HG03520 (cell line): Measurements from ENCODE around the gene WDFY3.

Experiments used
- ATAC-seq: cut with Tn5 transposase; IDR thresholded peaks from one replicate; pipeline ENCODE4 v1.9.1; 2021; ENCODE audit warnings: mild to moderate bottlenecking, moderate library complexity; ENCODE audit not compliant: unreplicated experiment

WDFY3 gene

GRCh38 chr4:84800256-84800655, 166.2 kb downstream of the WDFY3 start:
- no peak for ATAC-seq

DNA sequence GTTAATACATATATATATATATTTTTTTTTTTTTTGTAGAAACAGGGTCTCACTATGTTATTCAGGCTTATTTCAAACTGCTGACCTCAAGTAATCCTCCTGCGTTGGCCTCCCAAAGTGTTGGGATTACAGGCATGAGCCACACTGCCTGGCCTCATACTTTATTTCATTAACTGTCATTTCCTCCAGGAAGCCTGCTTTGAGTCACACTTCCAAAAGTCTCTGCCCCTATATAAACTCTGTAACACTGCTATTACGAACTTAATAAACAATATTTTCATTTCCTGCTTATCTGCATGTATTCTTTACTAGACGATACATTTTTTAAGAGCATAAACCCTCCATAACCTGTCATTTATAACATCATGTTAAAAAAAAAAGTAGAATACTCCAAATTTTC, 167.2 kb downstream of the WDFY3 start:
- no peak for ATAC-seq

GRCh38 chr4:84796394-84796793, 170.1 kb downstream of the WDFY3 start:
- no peak for ATAC-seq

DNA sequence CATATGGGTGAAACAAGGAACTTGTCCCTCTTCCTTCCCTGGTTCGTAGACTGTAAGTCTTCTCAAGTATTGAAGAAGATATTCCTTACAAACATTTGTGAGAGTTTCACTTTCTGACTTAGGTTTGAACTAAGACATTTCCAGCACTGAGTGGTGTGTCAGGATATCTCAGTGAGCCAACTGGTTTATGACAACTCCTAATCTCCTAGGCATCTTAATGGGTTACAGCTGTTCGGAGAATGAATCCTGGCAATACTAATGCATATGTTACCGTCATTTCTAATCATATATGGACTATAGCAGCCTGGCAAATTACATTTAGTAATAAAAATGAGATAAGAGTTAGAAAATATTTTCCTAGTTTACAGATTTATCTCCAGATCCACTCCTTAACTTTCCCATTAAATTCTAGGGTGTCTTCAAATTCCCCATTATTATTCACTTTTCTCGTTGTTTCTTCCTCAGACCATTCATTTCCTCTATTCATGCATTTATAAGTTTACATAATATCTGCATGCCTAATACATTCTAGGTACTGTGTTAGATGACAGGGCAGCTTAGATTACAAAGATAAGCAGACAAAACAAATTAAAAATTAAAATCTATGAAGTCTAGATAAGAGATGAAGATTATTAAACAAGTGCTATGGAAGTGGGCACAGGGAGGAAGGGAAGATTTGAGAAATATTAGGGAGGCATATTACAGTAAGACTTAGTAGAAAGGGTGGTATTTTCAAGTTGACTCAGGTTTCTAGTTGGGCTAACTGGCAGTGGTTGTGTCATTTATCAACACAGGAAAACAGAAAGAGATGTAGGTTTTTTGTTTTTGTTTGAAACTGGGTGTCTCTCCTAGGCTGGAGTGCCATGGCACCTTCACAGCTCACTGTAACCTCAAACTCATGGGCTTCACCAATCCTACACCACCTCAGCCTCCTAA, 173.9 kb downstream of the WDFY3 start:
- no peak for ATAC-seq

- ATAC-seq, result no peak
Observed at GRCh38 chr4:84790769-84791565, 175.5 kb downstream of the WDFY3 start.

DNA sequence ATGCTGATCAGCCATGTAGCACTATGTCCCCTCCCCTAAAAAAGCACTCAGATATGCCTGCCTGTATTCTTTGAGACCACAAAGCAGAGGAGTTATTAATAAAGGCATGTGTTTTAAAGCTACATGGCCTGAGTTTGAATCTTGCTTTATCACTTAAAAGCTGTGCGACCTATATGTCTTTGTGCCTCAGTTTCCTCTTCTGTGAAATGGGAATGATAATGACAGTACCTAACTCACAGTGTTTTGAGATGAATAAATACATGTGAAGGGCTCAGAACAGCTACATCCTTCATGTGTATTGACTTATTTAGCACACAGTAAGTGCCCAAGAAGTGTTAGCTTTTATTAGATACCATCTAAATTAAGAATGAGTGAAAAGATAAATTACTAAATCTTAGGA, 180.0 kb downstream of the WDFY3 start:
- no peak for ATAC-seq

- no peak for ATAC-seq
Observed at GRCh38 chr4:84782517-84782916, 184.0 kb downstream of the WDFY3 start.

- ATAC-seq, result no peak
Observed at GRCh38 chr4:84780719-84781118, 185.8 kb downstream of the WDFY3 start.

DNA sequence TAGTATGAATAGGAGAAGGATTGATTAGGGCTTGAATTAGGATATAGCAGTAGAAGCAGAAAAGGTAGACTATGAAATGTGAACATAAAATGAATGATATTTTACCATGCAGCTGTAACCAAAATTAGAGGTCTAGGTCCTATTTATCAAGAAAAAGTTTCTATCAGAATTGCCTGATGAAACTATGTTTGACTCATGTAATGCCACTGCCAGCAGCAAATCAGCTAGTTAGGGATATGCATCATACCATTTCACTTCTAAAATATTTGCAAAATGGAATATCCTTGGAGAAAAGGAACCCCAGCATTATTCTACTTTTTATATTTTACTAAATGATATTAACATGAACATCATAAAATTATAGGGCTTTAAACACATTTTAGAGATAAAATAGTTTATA, 188.4 kb downstream of the WDFY3 start:
- no peak for ATAC-seq

DNA sequence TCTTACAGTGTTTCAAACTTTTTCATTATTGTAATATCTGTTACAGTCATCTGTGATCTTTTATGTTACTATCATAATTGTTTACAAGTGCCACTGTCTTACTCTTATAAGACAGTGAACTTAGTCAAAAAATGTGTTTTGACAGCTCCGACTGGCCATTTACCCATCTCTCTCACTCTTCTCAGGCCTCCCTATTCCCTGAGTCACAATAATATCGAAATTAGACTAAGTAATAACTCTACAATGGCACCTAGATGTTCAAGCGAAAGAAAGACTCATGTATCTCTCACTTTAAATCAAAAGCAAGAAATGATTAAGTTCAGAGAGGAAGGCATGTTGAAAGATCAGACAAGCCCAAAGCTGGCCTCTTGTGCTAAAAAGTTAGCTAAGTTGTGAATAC, 199.3 kb downstream of the WDFY3 start:
- ATAC-seq, result no peak

GRCh38 chr4:84753321-84753972, 213.0 kb downstream of the WDFY3 start:
- ATAC-seq, result no peak

GRCh38 chr4:84751707-84752106, 214.8 kb downstream of the WDFY3 start:
- ATAC-seq, result no peak

DNA sequence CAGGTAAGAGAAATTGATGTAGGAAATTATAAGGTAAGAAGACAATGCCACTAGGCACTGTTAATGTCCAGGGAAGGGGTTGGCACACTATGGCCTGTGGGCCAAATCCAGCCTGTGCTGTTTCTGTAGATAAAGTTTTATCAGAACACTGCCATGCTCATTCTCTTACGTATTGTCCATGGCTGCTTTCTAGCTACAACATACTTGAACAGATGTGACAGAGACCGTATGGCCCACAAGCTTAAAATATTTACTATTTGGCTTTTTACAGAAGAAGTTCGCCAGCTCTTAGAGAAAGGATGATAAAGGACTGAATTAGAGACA, 215.6 kb downstream of the WDFY3 start:
- no peak for ATAC-seq

- ATAC-seq, result peak; percentile 68
Observed at GRCh38 chr4:84750260-84750959, 216.1 kb downstream of the WDFY3 start.

GRCh38 chr4:84740057-84740456, 226.4 kb downstream of the WDFY3 start:
- ATAC-seq, result no peak

GRCh38 chr4:84738622-84739021, 227.9 kb downstream of the WDFY3 start:
- ATAC-seq, result no peak

DNA sequence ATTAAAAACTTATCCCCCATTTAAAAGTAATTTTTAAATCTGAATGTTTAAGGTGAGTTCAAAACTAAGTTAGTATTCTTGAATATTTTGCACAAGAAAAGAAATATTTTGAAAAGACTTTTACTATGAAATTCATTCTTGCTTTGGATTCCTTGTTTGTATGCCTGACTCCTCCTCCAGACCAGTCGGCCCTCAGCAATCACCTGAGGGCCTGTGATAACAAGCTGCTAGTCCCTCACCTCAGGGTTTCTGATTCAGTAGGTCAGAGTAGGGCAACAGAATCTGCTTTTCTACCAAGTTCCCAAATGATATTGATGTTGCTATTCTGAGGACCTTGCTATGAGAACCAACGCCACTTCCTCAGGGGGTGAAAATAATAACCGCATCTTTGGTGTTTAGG, 228.8 kb downstream of the WDFY3 start:
- ATAC-seq, result no peak

DNA sequence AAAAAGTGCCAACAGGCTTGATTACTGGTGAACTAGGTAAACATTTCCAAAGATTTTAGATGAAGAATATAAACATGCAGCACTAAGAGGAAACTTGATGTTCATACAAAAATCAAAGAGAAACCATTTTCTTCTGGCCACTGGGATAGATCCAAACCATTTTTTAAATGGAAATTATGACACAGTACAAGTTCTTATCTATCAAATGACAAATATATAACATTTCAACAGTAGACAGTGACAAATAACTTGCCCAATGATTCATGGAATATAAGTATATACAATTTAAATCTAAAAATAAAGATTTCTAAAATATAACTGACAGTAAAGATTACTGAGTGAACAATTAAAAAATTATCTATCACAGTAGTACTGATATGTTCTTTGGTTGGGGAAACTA, 232.5 kb downstream of the WDFY3 start:
- no peak for ATAC-seq

- ATAC-seq, result no peak
Observed at GRCh38 chr4:84733343-84734033, 233.0 kb downstream of the WDFY3 start.

DNA sequence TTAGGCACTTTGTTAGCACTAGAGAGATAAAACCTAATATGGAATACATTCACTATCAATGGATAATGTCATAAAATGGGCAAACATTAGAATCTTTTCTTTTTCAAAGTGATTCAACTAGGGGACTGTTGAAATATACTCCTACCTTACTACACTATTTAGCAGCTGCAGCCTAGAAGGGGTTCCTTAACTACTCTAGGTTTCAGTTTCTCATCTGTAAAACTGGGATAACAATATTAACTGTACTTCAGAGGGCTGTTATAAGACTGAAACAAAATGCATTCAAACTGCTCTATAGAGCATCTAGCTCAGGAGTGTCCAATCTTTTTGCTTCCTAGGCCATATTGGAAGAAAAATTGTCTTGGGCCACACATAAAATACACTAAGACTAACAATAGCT, 236.1 kb downstream of the WDFY3 start:
- no peak for ATAC-seq
